GM18505 (cell line): Measurements from ENCODE around the gene HTR4.

Source experiments
- ATAC-seq: cut with Tn5 transposase; IDR thresholded peaks from one replicate; pipeline ENCODE4 v1.9.1; 2021; ENCODE audit not compliant: unreplicated experiment
- POLR2A ChIP-seq: IDR thresholded peaks from 4 replicates; pipeline ENCODE4 v1.6.1; 2011; ENCODE audit warnings: borderline replicate concordance; ENCODE audit not compliant: insufficient read depth, insufficient read length; ENCODE audit errors: extremely low read depth

Gene HTR4

DNA sequence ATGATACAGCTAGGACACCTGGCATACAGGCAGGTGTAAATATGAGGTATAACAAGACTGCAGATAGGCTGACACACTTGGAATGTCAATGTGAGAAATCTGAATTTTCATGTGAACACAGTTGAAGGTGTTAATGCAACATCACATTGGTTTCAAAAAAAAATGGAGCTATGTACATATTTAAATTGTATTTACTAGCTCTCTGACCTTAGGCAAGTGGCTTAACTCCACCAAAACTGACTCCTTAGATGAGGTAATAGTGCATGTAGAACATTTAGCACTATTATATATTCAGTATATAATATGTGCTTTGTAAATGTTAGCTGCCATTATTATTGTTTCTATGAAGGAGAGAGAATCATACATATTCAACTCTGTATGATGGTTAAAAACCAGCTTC lies 48.0 kb downstream of the HTR4 start:
- no peak for ATAC-seq
- TF ChIP-seq POLR2A: no peak

DNA sequence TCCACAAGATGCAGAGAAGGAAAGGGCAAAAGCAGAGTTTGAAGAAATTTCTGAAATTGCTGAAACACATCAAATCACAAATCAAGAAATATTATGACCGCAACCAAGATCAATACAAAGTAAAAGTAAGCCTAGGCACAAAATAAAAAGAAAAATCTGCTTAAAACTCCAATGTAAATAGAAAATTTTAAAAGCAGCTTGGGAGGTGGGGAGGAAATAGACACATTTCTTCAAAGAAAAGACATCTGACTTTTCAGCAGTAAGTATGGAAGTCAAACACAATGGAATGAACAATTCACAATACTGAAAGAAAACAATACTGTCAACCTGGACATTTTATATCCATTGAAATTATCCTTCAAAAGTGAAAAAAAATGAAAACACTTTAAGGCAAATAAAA lies 55.1 kb downstream of the HTR4 start:
- ATAC-seq: no peak
- no peak for TF ChIP-seq POLR2A

- ATAC-seq: no peak
- no peak for TF ChIP-seq POLR2A
Observed at GRCh38 chr5:148595697-148596096, 58.6 kb downstream of the HTR4 start.

- no peak for TF ChIP-seq POLR2A
Observed at GRCh38 chr5:148586796-148587195, 67.5 kb downstream of the HTR4 start.

GRCh38 chr5:148585988-148586387 lies 68.3 kb downstream of the HTR4 start:
- no peak for ATAC-seq
- TF ChIP-seq POLR2A: no peak

More at GRCh38 chr5:148586796-148587195, 67.5 kb downstream of the HTR4 start:
- ATAC-seq: no peak

GRCh38 chr5:148584103-148584502 lies 70.2 kb downstream of the HTR4 start:
- no peak for TF ChIP-seq POLR2A
- ATAC-seq: no peak

GRCh38 chr5:148583421-148583965 lies 70.8 kb downstream of the HTR4 start:
- ATAC-seq: no peak
- TF ChIP-seq POLR2A: no peak

DNA sequence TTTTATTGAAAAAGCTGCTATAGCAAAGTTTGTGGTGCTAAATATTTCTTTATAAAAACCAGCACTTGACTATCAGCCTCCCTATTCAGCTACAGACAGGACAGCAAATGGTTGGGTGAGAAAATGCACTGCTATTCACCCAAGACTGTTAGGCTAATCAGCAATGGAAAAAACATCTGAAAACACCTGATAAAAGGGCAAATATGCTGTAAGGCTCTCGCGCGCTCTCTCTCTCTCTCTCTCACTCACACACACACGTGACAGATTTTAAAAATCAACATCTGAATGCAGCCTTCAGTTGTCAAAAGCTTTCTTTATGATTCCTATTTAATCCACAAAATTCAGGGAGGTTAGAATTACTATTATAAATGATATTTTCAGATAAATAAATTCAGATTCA lies 80.2 kb downstream of the HTR4 start:
- TF ChIP-seq POLR2A: no peak
- ATAC-seq: no peak

DNA sequence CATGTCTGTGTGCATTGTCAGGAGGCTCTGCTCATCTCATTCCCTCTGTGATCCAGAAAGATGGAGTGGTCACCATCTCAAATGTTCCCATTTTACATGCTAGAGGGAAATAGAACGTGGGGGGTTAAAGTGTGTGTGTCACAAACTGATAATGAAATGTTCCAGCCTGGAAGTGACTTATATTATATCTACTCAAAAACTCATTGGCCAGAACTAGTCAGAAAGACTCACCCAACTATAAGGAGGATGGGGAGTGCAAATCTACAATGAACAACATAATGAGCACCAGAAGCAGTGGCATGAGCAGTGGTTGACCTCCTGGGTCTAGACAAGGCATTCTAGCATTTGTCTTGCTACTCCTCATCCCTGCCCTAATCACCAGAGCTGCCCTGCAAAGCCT lies 81.0 kb downstream of the HTR4 start:
- ATAC-seq: no peak
- TF ChIP-seq POLR2A: no peak

DNA sequence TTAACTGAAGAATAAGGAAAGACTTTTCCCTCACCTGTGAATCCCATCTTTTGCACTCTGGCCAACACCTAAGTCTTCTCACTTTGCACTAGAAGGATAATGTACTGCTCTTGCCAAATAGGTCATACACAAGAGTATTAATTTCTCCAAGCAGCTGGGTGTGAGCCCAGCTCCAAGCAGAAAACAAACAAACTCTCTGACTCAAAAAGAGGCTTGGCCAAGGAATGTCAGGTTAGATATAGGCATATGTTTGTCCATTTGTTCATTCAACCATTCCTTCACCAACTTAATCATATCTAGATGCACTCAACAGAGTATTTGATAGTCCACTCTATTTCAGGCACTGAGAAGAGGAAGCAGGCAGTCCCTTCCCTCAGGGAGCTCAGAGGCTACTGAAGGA lies 84.4 kb downstream of the HTR4 start:
- ATAC-seq: no peak

GRCh38 chr5:148565148-148565547 lies 89.2 kb downstream of the HTR4 start:
- ATAC-seq: no peak
- TF ChIP-seq POLR2A: no peak

More for the DNA sequence above, 84.4 kb downstream of the HTR4 start:
- TF ChIP-seq POLR2A: no peak

- no peak for TF ChIP-seq POLR2A
- ATAC-seq: no peak
Observed at GRCh38 chr5:148563021-148563420, 91.3 kb downstream of the HTR4 start.

DNA sequence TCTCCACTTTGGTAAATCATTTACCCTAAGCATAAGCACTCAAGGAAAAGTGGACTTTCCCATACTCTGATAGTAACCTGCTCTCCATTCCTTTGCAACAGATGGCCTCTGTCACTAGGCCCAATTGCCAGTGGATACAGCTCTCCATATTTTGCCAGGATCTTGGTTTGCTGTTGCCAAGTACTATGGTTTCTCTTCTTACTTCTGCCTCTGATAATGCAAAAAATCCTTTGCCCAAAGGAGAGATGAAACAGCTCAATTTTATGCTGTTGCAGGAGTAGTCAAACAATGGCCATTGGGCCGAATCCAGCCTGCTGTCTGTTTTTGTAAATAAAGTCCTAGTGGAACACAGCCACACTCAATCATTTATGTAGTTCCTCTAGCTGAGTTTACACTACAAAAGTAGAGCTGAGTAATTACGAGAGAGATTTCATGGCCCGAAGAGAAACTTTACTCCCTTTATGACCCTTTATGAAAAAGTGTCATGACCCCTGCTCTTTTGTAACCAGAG lies 92.5 kb downstream of the HTR4 start:
- TF ChIP-seq POLR2A: no peak
- no peak for ATAC-seq

- TF ChIP-seq POLR2A: no peak
- no peak for ATAC-seq
Observed at GRCh38 chr5:148559461-148559860, 94.9 kb downstream of the HTR4 start.

DNA sequence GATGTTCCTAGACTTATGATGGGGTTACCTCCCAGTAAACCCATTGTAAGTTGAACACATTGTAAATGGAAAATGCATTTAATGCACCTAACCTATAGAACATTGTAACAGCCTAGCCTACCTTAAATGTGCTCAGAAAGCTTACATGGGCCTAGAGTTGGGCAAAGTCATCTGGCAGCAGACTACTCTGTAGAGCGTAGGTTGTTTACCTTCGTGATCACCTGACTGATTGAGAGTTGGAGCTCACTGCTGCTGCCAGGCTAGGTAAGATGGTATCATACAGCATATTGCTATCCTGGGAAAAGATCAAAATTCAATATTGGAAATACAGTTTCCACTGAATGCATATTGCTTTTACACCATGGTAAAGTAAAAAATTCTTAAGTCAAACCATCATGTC lies 95.4 kb downstream of the HTR4 start:
- TF ChIP-seq POLR2A: no peak
- no peak for ATAC-seq

- ATAC-seq: no peak
- TF ChIP-seq POLR2A: no peak
Observed at GRCh38 chr5:148556835-148557234, 97.5 kb downstream of the HTR4 start.

DNA sequence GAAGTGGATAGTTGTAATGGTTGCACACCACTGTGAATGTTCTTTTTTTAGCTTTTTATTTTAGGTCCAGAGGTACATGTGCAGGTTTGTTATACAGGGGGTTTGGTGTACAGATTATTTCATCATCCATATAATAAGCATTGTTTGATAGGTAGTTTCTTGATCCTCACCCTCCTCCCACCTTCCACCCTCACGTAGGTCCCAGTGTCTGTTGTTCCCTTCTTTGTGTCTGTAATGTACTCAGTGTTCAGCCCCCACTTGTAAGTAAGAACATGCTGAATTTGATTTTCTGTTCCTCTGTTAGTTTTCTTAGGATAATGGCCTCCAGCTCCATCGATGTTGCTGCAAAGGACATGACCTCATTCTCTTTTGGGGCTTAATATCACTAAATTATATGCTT lies 99.7 kb downstream of the HTR4 start:
- no peak for TF ChIP-seq POLR2A
- no peak for ATAC-seq
